Measurements from ENCODE around the gene SCAF4.

DNA sequence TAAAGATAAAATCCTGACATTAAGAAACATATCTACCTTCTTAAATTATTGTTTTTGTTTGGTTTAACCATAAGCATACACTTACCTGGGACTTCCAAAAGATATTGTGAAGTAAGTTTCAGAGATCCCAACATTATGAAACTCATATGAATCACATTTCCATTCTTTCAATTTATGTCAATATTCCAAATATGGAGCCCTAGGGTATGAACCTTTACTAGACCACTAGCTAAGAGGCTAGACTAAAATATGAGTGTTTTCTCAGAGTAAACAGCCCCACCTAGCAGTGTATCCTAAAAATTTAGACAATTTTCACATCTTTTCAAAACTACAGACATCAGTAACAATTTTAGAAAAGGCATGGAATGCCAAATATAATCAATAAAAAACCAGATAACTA, 24.4 kb downstream of the SCAF4 start:
- no peak for TF ChIP-seq POLR2A (IDR thresholded peaks at IDR 0.05)
- TF ChIP-seq, protein P1, sequence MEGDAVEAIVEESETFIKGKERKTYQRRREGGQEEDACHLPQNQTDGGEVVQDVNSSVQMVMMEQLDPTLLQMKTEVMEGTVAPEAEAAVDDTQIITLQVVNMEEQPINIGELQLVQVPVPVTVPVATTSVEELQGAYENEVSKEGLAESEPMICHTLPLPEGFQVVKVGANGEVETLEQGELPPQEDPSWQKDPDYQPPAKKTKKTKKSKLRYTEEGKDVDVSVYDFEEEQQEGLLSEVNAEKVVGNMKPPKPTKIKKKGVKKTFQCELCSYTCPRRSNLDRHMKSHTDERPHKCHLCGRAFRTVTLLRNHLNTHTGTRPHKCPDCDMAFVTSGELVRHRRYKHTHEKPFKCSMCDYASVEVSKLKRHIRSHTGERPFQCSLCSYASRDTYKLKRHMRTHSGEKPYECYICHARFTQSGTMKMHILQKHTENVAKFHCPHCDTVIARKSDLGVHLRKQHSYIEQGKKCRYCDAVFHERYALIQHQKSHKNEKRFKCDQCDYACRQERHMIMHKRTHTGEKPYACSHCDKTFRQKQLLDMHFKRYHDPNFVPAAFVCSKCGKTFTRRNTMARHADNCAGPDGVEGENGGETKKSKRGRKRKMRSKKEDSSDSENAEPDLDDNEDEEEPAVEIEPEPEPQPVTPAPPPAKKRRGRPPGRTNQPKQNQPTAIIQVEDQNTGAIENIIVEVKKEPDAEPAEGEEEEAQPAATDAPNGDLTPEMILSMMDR (IDR thresholded peaks at IDR 0.05), result no peak

All from prostate gland (tissue), 2 donors.